ENCODE results near the gene BDKRB2. TPM values are rescaled to one million over a fixed set of nuclear protein-coding genes. Genes with fewer than 3 reads are reported as not detected.

The BDKRB2 gene
- total RNA-seq (1 to 10 TPM; 3.8 to 7.3 (median 6.6) TPM), polyA plus RNA-seq (1 to 10 TPM; 3.9 to 9.6 TPM)

DNA sequence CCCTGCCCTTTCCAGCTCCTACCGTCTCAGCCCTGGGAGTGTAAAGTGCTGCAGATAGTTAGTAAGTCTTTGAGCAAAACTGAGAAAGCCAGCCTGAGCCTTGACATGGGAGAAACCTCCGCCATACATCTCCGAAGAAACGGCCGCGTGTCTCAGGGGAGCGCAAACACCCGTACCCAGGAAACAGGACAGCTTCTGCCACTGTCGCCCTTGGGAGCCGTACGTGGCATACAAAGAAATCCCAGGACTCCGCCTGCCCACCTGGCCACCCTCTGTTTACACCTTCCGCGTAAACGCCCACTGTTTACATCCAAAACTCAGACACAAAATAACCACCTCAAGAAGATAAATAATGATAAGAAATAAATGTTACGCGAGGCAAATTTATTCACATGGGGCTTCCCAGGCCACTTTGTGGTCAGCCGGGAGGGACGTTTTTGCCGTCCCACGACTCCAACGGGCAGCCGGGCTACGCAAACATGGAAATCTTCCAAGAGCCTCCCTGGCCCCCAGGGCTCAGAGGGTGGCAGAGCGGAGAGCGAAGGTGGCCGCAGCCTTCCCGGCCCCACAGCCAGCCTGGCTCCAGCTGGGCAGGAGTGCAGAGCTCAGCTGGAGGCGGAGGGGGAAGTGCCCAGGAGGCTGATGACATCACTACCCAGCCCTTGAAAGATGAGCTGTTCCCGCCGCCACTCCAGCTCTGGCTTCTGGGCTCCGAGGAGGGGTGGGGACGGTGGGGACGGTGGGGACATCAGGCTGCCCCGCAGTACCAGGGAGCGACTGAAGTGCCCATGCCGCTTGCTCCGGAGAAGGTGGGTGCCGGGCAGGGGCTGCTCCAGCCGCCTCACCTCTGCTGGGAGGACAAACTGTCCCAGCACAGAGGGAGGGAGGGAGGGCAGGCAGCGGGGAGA is at the start of gene BDKRB2:
Gene BDKRB2, plus strand, starts transcription at position 689 of the 908 bp plus-strand sequence. CDS start 32,269 bp downstream, outside the sequence.
- FAIRE-seq (no peak), DNase-seq (peak; percentile 78 to 92 (median 85)), ATAC-seq (peak; percentile 87 to 96 (median 94))
- H3K4me3 ChIP-seq, result peak within 1 kb of the TSS; percentile 18 to 50 (median 30)
- H3K27me3 ChIP-seq, result no peaks in the 10 kb centered on the region
- H3K4me1 ChIP-seq, result peaks cover 9 to 20% (median 19%) of the 10 kb centered on the region in 3 donors
- intact Hi-C loops (cut with DNase I), result no loop called here
- 3% methylated on average over 41 of the region's 41 CpGs for WGBS, 2 donors
- TF ChIP-seq CTCF (IDR thresholded peaks at IDR 0.05), result no peak
- no peaks in the 10 kb centered on the region for H3K9me3 ChIP-seq
- peak within 1 kb of the TSS; percentile 72 to 89 (median 82) for H3K27ac ChIP-seq
- no peaks in the 10 kb centered on the region for H3K36me3 ChIP-seq

- no peak for TF ChIP-seq CTCF (IDR thresholded peaks at IDR 0.05)
- Histone ChIP-seq H3K9me3 (no peaks in the 10 kb centered on the region), H3K27ac (no peak overlapping the region), H3K4me3 (no peak overlapping the region), H3K4me1 (no peaks in the 10 kb centered on the region), H3K36me3 (no peaks in the 10 kb centered on the region), H3K27me3 (peaks cover 0 to 3% (median 0%) of the 10 kb centered on the region in 4 donors)
- ATAC-seq (no peak), DNase-seq (no peak), FAIRE-seq (no peak)
- 96 to 97% methylated on average over 2 of the region's 2 CpGs for WGBS, 2 donors
- intact Hi-C loops (cut with DNase I), result no loop called here
Measured at GRCh38 chr14:96154900-96155299, 49.7 kb upstream of the BDKRB2 start.

DNA sequence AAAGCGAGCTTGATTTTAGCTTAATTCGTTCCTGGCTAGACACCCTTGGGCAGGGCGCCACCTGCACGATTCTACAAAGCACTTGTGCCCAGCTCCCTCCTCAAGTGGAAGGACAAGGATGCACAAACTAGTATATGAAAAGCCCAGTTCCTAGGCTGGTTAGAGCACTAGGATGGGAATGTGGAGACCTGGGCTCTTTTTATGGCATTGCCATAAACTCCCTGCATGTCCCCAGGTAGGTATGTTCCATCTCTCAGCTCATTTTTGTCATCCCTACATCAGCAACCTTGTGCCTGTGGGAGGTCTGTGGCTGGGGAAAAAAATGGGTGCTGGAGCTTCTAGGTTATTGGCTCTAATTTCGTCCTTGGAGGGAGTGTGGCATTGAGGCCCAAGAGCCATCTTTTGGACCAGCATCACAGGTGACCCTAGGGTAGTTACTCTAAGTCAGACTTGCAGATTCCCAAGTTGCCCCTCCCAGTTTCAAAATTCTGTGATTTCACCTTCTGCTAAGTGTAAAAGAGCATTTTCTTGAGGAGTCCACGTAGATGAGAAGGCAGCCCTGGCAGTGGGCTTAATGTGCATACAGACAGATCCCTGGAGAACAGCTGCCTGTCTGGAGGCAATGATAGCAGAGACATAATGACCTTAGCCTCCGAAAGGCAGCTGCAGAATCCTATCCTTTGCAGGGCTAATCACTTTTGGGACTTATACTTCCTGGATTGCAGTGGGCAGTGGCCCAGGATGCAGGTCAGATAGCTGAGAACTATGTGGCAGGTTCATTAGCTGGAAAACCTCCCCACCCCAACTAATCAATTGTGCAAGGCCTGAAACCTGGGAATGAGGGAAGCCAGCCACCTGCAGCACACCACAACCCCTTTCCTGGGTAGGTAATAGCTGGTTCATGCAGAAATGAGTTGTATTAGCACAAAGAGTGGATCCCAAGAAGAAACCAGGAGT is 47.6 kb upstream of the BDKRB2 start:
- peak; percentile 37 to 61 (median 56) for ATAC-seq
- peak in 3 of 6 donors; percentile 20 to 29 (median 23) for DNase-seq
- WGBS, 2 donors, result 71 to 74% methylated on average over 7 of the region's 7 CpGs
- Histone ChIP-seq H3K27me3 (no peaks in the 10 kb centered on the region), H3K4me1 (no peaks in the 10 kb centered on the region), H3K27ac (no peak overlapping the region), H3K9me3 (no peaks in the 10 kb centered on the region), H3K4me3 (no peak overlapping the region), H3K36me3 (no peaks in the 10 kb centered on the region)
- no peak for FAIRE-seq
- intact Hi-C loops (cut with DNase I), result no loop called here
- TF ChIP-seq CTCF (IDR thresholded peaks at IDR 0.05), result no peak

DNA sequence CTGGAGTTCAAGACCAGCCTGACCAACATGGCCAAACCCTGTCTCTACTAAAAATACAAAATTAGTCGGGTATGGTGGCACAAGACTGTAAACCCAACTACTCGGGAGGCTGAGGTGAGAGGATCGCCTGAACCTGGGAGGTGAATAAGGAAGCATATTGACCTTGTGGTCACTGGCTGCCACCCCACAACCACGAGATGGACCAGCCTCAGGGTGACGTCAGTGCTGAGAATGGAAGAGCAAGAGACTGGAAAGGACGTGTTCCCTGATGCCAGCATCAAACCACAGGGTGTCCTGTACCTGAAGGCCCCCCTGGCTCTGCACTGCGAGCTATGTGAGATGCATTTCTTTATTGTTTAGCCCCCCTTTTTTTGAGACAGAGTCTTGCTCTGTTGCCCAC is 45.9 kb upstream of the BDKRB2 start:
- intact Hi-C loops (cut with DNase I), result no loop called here

More for the DNA sequence above, 45.9 kb upstream of the BDKRB2 start:
- DNase-seq, result peak in 2 of 6 donors; percentile 3 to 16
- FAIRE-seq, result no peak
- WGBS, 2 donors, result 80 to 82% methylated on average over 7 of the region's 7 CpGs
- Histone ChIP-seq H3K36me3 (no peaks in the 10 kb centered on the region), H3K4me1 (no peaks in the 10 kb centered on the region), H3K9me3 (no peaks in the 10 kb centered on the region), H3K27me3 (no peaks in the 10 kb centered on the region), H3K4me3 (no peak overlapping the region), H3K27ac (no peak overlapping the region)
- no peak for ATAC-seq
- no peak for TF ChIP-seq CTCF (IDR thresholded peaks at IDR 0.05)

Measured in pancreas (tissue), 10 donors.